H1 (cell line): ENCODE results near the gene MRM3. TPM values are rescaled to one million over a fixed set of nuclear protein-coding genes. Genes with fewer than 3 reads are reported as not detected.

Source experiments
- BACH1 ChIP-seq: IDR thresholded peaks from 2 replicates; pipeline ENCODE4 v1.6.1; 2012; ENCODE audit warnings: low read length, improper control_type of control experiment
- BCL11A ChIP-seq, 2 experiments: IDR thresholded peaks; one replicate each; pipeline ENCODE4 v1.6.1; 2011; ENCODE audit warnings: low read depth in 2 of 2, low read length in 2 of 2, mild to moderate bottlenecking in 2 of 2
- CTCF ChIP-seq, 3 experiments: IDR thresholded peaks; 1 replicate in 2 of 3; 2 replicates in 1 of 3; pipeline versions ENCODE4 v1.5.1 to v1.6.1; 2011; ENCODE audit warnings: low read length in 3 of 3, mild to moderate bottlenecking in 3 of 3, inconsistent platforms in 2 of 3, low read depth in 1 of 3, moderate library complexity in 1 of 3; ENCODE audit not compliant: insufficient read depth in 1 of 3; ENCODE audit errors: control extremely low read depth in 1 of 3
- POLR2A ChIP-seq, 2 experiments: IDR thresholded peaks; 1 replicate in 1 of 2; 2 replicates in 1 of 2; pipeline ENCODE4 v1.6.1; 2011; ENCODE audit warnings: low read depth in 2 of 2, low read length in 2 of 2, mild to moderate bottlenecking in 2 of 2; ENCODE audit errors: control extremely low read depth in 1 of 2
- TAF7 ChIP-seq: optimal IDR thresholded peaks from 2 replicates; pipeline ENCODE3; 2011; ENCODE audit warnings: low read depth, mild to moderate bottlenecking, inconsistent platforms, low read length, moderate library complexity, borderline replicate concordance
- ZNF274 ChIP-seq: IDR thresholded peaks from 2 replicates; pipeline ENCODE4 v1.7.0; 2012; ENCODE audit warnings: low read length, borderline replicate concordance; ENCODE audit errors: extremely low read depth
- polyA plus RNA-seq, 7 experiments: library from polyadenylated mRNA; depleted of rRNA in 3 of 7; stranded (reverse) in 5 of 7; unstranded in 2 of 7; fragments of >200 nt in 5 of 7; fragments of 200-250 nt in 2 of 7; gene quantifications; 1 replicate in 5 of 7; 2 replicates in 1 of 7; 4 replicates in 1 of 7; pipeline versions ENCODE4 v1.2.1 to v1.2.3, GENCODE V29; 2011 to 2013; ENCODE audit warnings: missing spikeins in 2 of 7, mixed read lengths in 2 of 7
- total RNA-seq: library from RNA; stranded (reverse); fragmentation: NEBNext Ultra II Directional; extraction: Animal tissue kit (Norgen Biotek cat#: 25700); gene quantifications from 2 replicates; pipeline ENCODE4 v1.2.1, GENCODE V29; 2021

MRM3 gene
- total and polyA plus RNA-seq, 2 of the 8 experiments (the other 6 are each of a cell fraction or from before 2014, with no cell fraction given), result 10.1 to 20.8 TPM

GRCh38 chr17:746181-746580, 36.0 kb upstream of the MRM3 start (continued):
- TF ChIP-seq ZNF274 (no peak), CTCF (IDR thresholded peaks at IDR 0.05; ENCODE audit: control extremely low read depth in 1 of 3, insufficient read depth in 1 of 3, low read depth in 1 of 3, low read length in 3 of 3) (no peak), POLR2A (IDR thresholded peaks at IDR 0.05; ENCODE audit: control extremely low read depth in 1 of 2, low read depth in 2 of 2, low read length in 2 of 2) (no peak), TAF7 (no peak), BACH1 (no peak), BCL11A (IDR thresholded peaks at IDR 0.05; ENCODE audit: low read depth in 2 of 2, low read length in 2 of 2) (no peak)
